GM19099 (cell line): ENCODE measurements around the gene NR2C2.

Experiments
- POLR2A ChIP-seq: IDR thresholded peaks from 3 replicates; pipeline ENCODE4 v1.6.1; 2011; ENCODE audit warnings: low read depth; ENCODE audit not compliant: insufficient read length; ENCODE audit errors: extremely low read depth

NR2C2 gene

DNA sequence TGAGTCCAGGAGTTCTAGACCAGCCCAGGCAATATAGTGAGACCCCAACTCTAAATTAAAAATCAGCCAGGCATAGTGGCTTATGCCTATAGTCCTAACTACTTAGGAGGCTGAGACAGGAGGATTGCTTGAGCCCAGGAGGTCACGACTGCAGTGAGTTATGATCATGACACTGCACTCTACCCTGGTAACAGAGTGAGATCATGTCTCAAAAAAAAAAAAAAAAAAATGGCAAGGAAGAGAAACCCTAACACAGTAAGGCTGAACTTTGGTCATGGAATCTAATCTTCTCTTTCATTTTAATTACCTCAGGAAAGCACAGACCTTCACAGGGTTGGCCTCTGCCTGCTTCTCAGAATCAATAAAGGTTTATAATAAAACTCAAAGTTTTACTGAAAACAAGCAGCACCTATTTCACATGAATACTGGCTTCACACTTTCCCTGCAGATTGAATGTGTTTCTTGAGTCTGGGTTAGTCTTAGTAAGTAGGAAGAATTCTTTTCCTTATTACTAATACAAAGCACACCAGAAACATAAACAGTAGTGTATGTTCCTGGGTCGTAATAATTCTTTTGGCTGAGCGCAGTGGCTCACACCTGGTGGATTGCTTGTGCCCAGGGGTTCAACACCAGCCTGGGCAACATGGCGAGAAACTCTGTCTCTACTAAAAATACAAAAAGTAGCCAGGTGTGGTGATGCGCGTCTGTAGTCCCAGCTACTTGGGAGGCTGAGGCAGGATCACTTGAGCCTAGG lies 11.6 kb upstream of the NR2C2 start:
- no peak for TF ChIP-seq POLR2A

DNA sequence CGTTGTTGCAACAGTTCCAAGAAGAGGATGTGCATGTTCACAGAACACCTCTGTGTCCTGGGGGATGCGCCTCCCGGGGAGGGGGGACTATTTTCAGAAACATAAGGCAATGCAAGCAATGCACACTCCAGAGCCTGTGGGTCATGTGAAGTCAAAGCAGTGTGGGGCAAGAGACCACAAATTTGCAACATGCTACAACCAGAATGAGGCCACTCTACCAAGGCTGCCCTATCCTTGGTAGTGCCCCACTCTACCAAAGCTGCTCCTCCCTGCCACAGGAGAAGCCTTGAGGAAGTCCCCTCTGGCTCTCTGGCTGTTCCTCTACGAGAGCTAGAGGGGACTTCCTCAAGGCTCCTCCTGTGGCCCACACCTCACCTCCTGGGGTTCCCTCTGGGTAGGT lies 8.4 kb upstream of the NR2C2 start:
- no peak for TF ChIP-seq POLR2A

DNA sequence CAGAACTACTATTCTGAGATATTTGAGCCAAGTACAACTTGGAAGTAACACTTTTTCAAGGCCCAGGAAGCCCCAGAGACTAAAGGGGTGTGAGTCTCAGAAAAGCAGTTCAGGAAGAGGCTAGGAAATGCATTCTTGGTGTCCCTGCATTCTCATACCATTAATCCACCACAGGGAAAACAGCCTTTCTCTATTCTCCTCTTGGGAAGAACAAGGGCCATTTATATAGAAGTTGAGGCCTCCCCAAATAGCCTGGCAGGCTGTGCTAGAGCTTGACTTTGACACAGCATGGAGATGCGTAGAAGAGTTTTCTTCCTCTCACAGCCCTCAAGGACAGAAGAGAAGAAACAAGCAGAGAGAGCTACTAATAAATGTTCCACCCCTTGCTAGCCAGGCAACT lies 5.5 kb upstream of the NR2C2 start:
- no peak for TF ChIP-seq POLR2A

DNA sequence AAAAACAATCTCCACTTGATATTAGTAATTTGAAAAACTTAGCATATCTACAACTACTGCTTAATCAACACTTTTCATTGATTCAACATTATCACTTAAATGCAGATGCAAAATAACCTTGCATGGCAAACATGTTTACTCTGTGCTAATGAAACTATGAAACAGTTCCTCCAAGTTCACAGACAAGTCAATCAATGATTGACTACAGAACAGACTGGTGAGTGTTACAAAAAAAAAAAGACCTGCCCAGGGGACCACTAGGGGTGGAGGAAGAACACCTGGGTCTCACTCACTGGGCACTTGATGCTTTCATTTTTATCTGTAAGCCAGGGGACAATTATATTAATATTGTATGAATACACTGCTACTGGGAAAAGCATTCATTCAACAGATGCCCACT lies 4.3 kb upstream of the NR2C2 start:
- TF ChIP-seq POLR2A = no peak

DNA sequence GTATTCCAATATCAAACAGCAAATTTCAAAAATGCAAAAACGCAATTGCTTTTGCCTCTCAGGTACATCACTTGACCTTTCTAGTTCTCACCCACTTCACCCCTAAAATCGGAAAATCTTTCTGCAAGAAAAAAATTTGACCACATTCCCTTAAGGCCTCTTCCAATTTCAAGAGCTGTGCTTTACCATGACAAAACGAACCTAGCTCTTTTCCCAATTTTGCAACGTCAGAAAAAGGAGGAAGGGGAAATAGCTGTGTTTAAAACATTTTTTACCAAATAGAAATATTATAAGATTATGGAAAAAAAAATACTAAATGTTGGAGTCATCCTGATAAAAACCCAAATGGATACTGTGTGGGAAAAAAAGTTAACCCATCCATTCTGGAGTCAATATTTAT lies 1.1 kb upstream of the NR2C2 start:
- no peak for TF ChIP-seq POLR2A

DNA sequence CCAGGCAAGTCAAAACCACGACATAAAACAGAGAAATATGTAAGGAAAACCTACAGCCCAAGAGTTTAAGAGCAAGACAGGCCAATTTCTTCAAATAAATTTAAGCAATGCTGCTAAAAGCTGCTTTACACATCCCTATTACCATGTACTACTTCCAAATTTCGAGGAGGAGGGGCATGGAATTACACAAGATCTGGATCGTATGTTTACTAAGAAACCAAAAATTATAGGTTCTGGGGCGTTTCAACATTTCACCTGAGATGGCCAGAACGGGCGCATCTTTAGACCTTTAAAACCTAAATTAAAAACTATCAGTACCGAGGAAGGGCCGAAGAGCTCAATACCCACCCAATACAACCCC lies 664 bp upstream of the NR2C2 start:
- no peak for TF ChIP-seq POLR2A

DNA sequence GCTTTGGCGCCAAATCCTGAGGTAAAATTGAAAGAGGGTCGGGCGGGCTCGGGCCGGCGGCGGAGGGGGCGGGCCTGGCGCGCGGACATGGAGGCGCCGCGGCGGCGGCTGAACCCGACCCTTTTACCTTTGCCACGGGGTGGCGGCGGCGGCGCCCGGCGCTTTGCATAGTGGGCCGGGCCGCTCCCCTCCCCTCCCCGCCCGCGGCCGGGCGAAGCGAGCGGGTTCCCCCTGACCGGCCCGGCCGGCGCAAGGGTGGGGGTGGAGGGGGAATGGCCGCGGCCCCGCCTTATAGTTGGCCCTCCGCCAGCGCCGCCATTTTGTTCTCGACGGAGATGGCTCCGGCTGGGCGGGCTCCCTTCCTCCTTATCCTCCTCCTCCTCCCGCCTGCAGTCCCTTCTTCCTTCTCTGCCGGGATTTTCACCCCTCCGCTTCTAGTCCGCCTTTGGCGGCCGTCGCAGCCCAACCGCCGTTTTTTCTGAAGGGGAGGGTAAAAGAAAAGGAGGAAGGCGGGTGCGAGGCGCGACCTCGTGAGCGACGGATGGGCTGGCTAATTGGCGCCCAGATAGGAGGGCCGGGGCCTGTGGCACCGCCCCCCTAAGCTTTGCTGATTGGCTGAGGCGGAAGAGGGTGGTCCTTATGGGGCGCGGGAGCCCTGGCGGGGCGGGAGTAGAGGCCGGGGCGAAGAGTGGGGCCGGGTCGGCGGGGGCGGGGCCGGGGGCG lies 664 bp downstream of the NR2C2 start:
- peak; percentile 50 for TF ChIP-seq POLR2A

DNA sequence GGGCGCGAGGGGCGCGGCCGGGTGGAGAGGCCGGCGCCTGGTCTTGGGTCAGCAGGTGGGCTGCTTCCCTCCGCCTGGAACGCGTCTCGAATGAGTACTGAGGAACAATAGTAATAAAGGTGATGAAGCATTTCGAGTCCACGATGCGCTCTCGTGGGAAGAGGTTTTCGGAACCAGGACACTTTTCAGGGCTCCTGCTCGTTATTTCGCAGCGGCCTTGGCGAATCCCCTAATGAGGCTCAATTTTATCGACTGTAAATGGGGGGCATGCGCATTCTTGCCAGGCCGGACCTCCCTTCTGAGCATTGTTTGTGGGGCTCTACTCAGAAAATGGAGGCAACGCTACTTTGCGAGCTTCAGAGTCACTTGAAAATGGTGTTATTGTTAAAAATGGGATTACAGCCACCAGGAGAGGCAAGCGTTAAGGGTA lies 1.2 kb downstream of the NR2C2 start:
- peak; percentile 28 for TF ChIP-seq POLR2A

DNA sequence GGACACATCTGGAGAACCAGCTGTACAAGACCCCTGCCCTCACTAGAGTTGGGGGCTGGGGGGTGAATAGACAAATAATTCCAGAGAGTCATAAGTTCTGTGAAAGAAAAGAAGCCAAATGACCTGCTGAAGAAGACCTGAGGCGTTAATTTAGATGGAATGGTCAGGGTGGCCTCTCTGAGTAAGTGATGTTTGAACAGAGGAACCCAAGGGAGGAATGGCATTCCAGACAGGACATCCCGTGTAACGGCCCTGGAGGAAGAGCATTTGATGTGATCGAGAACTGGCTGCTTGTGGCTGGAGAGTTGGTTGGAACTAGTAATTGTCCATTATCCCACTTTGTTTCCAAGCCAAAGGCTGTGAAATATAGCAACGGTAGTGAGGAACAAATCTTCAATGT lies 1.7 kb downstream of the NR2C2 start:
- TF ChIP-seq POLR2A = no peak

DNA sequence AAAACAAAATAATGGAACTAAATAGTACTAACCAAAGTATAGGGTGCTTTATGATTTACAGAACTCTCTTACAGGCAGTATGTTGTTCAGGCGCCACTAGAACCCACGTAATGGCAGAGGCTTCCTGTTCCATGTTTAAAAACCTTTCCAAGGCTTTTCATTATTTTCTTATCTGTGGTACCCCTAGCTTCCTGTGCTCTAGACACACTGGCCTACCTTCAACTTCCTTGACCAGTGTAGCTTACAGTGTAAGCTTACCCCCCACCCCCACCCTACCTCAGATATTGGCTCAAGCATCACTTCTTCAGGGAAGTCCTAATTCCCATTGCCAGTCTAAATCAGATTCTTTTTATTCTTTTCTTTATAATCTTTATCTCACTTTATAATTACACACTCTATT lies 2.9 kb downstream of the NR2C2 start:
- no peak for TF ChIP-seq POLR2A

DNA sequence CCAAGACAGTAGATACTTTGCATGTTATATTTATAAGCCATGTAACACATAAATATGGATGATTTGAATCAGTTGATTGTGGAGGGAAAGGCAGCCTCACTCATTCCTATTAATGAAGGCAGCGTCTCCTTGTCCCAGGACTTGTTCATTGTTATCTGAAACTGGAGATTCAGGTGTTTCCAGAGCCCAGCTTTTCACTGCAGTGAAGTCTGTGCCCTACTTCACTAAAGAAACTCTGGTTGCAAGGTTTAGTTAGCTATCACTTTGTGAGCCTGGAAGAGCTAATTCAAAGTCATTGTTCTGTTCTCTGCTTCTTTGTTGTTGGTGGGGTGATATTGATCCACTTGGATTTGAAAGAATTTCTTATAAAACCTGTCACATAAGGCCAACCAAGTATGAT lies 9.8 kb downstream of the NR2C2 start:
- TF ChIP-seq POLR2A = no peak

DNA sequence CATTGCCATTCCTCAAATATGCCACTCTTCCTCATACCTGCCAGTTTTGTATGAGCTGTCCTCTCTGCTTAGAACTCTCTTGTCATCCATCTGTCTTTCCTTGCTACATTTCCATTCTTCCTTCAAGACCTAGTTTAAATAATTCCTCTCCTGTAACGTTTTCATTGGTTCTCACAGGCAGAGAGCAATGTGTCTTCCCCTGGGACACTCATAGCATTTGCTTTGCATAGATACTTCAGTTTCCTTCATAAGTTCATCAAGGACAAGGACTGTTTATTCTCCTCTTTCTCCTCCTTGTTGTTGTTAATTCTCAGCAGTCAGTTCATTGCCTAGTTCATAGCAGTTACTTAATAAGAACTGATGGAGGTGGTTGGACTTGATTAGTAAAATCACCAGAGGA lies 10.5 kb downstream of the NR2C2 start:
- no peak for TF ChIP-seq POLR2A

DNA sequence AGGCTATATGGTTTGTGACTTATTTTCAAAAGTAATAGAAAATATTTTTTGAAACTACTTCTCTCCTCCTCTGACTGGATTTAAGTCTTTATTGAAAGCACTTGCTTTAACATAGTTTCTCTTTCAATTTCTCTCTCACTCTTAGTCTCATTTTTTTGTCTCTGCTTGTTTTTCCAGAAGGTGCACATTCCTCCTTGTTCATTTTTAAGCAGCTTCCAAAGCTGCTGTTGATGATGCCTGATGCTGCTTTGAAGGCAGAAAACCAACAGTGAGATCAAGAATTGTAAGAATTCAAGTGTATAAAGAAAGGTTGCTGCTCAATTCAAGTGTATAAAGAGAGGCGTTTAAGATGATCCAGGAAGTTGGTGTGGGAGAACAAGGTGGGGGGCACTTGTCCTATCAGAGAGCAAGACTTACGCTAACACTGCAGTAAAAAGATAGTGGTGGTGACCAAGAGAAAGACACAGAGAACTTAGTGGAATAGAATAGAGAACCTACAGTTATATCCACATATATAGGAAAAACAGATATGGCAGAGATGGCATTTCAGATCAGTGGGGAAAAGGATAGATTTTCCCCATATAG lies 12.1 kb downstream of the NR2C2 start:
- TF ChIP-seq POLR2A = no peak

DNA sequence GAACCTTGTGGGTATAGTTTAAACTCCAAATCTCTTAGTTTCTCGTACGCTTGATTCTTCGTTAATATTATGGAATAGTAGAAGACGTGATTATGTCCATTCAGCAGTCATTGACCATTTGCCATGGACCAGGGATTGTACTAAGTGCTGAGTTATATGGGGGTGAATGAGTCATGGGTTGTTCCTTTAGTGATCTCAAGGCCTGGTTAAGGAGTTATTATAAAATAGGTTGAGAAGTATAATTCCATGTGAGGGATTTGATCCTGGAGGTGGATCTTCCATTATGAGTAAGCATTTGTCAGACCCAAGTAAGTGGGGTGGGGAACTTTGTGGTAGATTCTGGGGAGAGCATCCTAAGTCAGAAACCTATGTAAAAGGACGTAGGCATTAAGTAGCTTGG lies 15.4 kb downstream of the NR2C2 start:
- no peak for TF ChIP-seq POLR2A

DNA sequence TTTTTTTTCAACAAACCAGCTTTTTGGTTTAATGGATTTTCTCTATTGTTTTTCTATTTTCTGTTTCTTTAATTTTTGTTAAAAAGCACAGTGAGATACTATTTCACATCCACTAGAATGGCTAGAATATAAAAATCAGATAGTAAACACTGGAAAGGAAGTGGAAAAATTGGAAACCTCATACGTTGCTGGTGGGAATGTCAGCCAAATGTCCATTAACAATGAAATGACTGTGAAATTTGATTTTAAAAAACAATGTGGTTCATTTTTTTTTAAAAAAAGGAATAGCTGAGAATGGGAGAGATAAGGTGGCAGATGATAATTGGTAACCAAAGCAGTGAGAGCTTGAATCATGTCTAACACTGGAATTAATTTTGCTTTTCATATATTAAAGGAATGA lies 19.9 kb downstream of the NR2C2 start:
- no peak for TF ChIP-seq POLR2A

DNA sequence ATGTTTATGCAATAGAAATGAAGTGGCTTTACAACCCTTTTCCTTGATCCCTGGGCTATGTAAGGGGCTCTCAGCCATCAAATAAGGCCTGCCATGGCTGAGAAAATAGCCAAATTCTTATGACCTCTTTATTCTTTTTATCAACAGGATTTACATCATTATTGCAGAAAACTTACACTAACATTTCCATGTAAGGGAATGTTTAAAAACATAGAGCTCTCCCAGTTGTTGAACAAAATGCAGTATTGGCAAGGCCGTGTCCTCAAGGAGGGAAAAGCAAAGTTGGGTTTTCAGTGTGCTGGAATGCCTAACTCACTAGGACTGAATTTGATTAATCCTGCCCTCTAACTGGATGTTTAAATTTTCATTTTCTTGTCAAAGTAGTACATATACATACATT lies 22.3 kb downstream of the NR2C2 start:
- TF ChIP-seq POLR2A = no peak
